Muscle layer of duodenum (tissue), 2 donors: ENCODE measurements around the gene INPP4B.
"Not testable (repeated sequence)": the region's sequence is repeated elsewhere in the genome, so short reads cannot be mapped to it uniquely, and the experiment has no call there.

ENCODE experiments used
- H3K27ac ChIP-seq: one replicate; pipeline ENCODE4 v1.7.0; 2013; ENCODE audit warnings: mild to moderate bottlenecking, low read length
- H3K27me3 ChIP-seq: one replicate; pipeline ENCODE4 v1.7.0; 2013; ENCODE audit warnings: low read depth, mild to moderate bottlenecking, control low read depth, low read length
- H3K36me3 ChIP-seq, 2 donors: one replicate each; pipeline ENCODE4 v1.7.0; 2013; ENCODE audit warnings: low read length in 2 of 2, control low read depth in 1 of 2, mild to moderate bottlenecking in 1 of 2; ENCODE audit not compliant: insufficient read depth in 2 of 2, control insufficient read depth in 1 of 2
- H3K4me1 ChIP-seq, 2 donors: one replicate each; pipeline ENCODE4 v1.7.0; 2013; ENCODE audit warnings: low read length in 2 of 2, mild to moderate bottlenecking in 2 of 2, control low read depth in 1 of 2, moderate library complexity in 1 of 2; ENCODE audit not compliant: insufficient read depth in 2 of 2, control insufficient read depth in 1 of 2
- H3K4me3 ChIP-seq, 2 donors: one replicate each; pipeline ENCODE4 v1.7.0; 2013; ENCODE audit warnings: low read length in 2 of 2, low read depth in 1 of 2, mild to moderate bottlenecking in 1 of 2
- H3K9me3 ChIP-seq, 2 donors: one replicate each; pipeline ENCODE4 v1.7.0; 2013; ENCODE audit warnings: low read length in 2 of 2, control low read depth in 1 of 2, mild to moderate bottlenecking in 1 of 2; ENCODE audit not compliant: control insufficient read depth in 1 of 2
- donor health status: healthy.

The INPP4B gene

GRCh38 chr4:142671516-142671915 lies 174.6 kb downstream of the INPP4B start:
- Histone ChIP-seq H3K27me3 (no peaks in the 10 kb centered on the region), H3K27ac (no peak overlapping the region), H3K36me3 (no peaks in the 10 kb centered on the region), H3K9me3 (peaks cover 0 to 19% of the 10 kb centered on the region in 2 donors), H3K4me1 (no peaks in the 10 kb centered on the region), H3K4me3 (no peak overlapping the region)

GRCh38 chr4:142663828-142664227 lies 182.3 kb downstream of the INPP4B start:
- Histone ChIP-seq H3K4me3 (no peak overlapping the region), H3K9me3 (peaks cover 0 to 21% of the 10 kb centered on the region in 2 donors), H3K27me3 (no peaks in the 10 kb centered on the region), H3K27ac (no peak overlapping the region), H3K4me1 (no peaks in the 10 kb centered on the region), H3K36me3 (no peaks in the 10 kb centered on the region)

GRCh38 chr4:142660728-142661127 lies 185.4 kb downstream of the INPP4B start:
- no peaks in the 10 kb centered on the region for H3K4me1 ChIP-seq
- H3K27ac ChIP-seq, result no peak overlapping the region
- H3K9me3 ChIP-seq, result peaks cover 21 to 42% of the 10 kb centered on the region in 2 donors
- peaks cover 0 to 14% of the 10 kb centered on the region in 2 donors for H3K36me3 ChIP-seq
- H3K4me3 ChIP-seq, result no peak overlapping the region
- no peaks in the 10 kb centered on the region for H3K27me3 ChIP-seq

GRCh38 chr4:142656178-142656577 lies 189.9 kb downstream of the INPP4B start:
- Histone ChIP-seq H3K27me3 (no peaks in the 10 kb centered on the region), H3K27ac (no peak overlapping the region), H3K4me3 (peak overlapping the region; percentile 37 to 57), H3K9me3 (peaks cover 36 to 58% of the 10 kb centered on the region in 2 donors), H3K36me3 (peaks cover 0 to 21% of the 10 kb centered on the region in 2 donors), H3K4me1 (no peaks in the 10 kb centered on the region)

GRCh38 chr4:142648378-142648777 lies 197.7 kb downstream of the INPP4B start:
- no peak overlapping the region for H3K4me3 ChIP-seq
- no peak overlapping the region for H3K27ac ChIP-seq

GRCh38 chr4:142645475-142646108 lies 200.5 kb downstream of the INPP4B start:
- Histone ChIP-seq H3K27ac (no peak overlapping the region), H3K27me3 (no peaks in the 10 kb centered on the region)

More at GRCh38 chr4:142648378-142648777, 197.7 kb downstream of the INPP4B start:
- H3K4me1 ChIP-seq, result no peaks in the 10 kb centered on the region
- no peaks in the 10 kb centered on the region for H3K27me3 ChIP-seq
- peaks cover 0 to 16% of the 10 kb centered on the region in 2 donors for H3K9me3 ChIP-seq
- no peaks in the 10 kb centered on the region for H3K36me3 ChIP-seq

GRCh38 chr4:142644628-142645027 lies 201.5 kb downstream of the INPP4B start:
- H3K4me3 ChIP-seq, H3K27ac ChIP-seq, H3K27me3 ChIP-seq, H3K36me3 ChIP-seq, H3K9me3 ChIP-seq, H3K4me1 ChIP-seq: not testable (repeated sequence)

More at GRCh38 chr4:142645475-142646108, 200.5 kb downstream of the INPP4B start:
- H3K9me3 ChIP-seq, result peaks cover 0 to 5% of the 10 kb centered on the region in 2 donors
- no peaks in the 10 kb centered on the region for H3K4me1 ChIP-seq
- H3K4me3 ChIP-seq, result no peak overlapping the region
- H3K36me3 ChIP-seq, result peaks cover 0 to 3% of the 10 kb centered on the region in 2 donors

GRCh38 chr4:142637614-142638013 lies 208.5 kb downstream of the INPP4B start:
- Histone ChIP-seq H3K4me1 (no peaks in the 10 kb centered on the region), H3K27ac (no peak overlapping the region), H3K27me3 (no peaks in the 10 kb centered on the region), H3K4me3 (no peak overlapping the region), H3K36me3 (peaks cover 0 to 3% of the 10 kb centered on the region in 2 donors), H3K9me3 (peaks cover 0 to 2% of the 10 kb centered on the region in 2 donors)

- Histone ChIP-seq H3K36me3 (no peaks in the 10 kb centered on the region), H3K4me3 (no peak overlapping the region), H3K9me3 (peaks cover 0 to 2% of the 10 kb centered on the region in 2 donors), H3K4me1 (no peaks in the 10 kb centered on the region), H3K27ac (no peak overlapping the region), H3K27me3 (no peaks in the 10 kb centered on the region)
Observed at GRCh38 chr4:142631836-142632235, 214.3 kb downstream of the INPP4B start.

- Histone ChIP-seq H3K27me3 (no peaks in the 10 kb centered on the region), H3K4me3 (no peak overlapping the region), H3K36me3 (no peaks in the 10 kb centered on the region), H3K9me3 (no peaks in the 10 kb centered on the region), H3K27ac (no peak overlapping the region), H3K4me1 (no peaks in the 10 kb centered on the region)
Observed at GRCh38 chr4:142615324-142615665, 230.8 kb downstream of the INPP4B start.

- Histone ChIP-seq H3K4me3 (no peak overlapping the region), H3K4me1 (no peaks in the 10 kb centered on the region), H3K9me3 (no peaks in the 10 kb centered on the region), H3K27me3 (no peaks in the 10 kb centered on the region), H3K27ac (no peak overlapping the region), H3K36me3 (no peaks in the 10 kb centered on the region)
Observed at GRCh38 chr4:142614621-142615323, 231.3 kb downstream of the INPP4B start.
